DMS114 treated with DMSO at 0.1 percent for 48 hours (cell line): ENCODE measurements around the gene GNPTAB.

Experiments used
- DNase-seq: peaks from one replicate; lab custom pipeline; 2025; ENCODE audit not compliant: unreplicated experiment; lab: John Stamatoyannopoulos, UW

The GNPTAB gene

DNA sequence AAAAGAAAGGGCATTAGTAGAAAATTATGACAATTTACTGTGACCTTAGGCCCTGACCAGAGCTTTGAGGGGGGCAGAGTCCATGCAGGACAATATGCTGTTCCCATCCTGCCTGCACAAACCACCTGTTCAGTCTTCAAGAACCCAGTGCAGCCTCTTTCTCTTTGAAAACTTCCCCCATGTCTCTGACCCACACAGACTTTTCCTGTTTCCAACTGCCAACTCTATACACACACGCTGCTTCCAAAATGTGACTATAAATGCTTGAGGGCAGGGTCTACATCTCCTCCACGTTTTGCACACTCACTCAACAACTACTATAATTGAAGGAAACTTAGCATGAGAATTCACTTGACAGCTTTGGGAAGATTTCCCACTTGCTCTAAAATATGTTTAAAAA lies 54.9 kb downstream of the GNPTAB start:
- DNase-seq, result no peak

DNA sequence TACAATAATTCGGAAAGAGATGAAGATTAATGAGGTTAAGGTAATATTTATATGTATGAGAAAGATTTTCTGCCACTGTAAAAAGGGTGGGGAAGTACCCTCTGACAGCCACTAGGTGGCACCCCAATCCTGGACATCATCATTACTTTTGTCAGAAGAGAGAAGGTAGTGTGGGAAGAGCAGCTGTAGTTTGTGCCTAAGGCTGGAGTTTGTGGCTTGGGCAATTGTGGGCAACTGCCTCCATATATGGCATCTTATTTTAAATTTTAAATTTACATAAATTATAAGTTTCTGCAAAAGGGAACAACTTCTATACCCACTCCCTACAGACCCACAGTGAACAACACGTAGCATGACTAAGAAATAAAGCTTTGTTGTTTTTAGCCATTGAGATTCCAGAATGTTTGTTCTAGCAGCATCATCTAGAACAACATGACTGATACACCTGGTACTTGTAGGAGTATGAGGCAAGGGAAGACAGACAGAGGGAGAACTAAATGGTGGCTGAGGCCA lies 57.1 kb downstream of the GNPTAB start:
- DNase-seq, result peak; percentile 62

DNA sequence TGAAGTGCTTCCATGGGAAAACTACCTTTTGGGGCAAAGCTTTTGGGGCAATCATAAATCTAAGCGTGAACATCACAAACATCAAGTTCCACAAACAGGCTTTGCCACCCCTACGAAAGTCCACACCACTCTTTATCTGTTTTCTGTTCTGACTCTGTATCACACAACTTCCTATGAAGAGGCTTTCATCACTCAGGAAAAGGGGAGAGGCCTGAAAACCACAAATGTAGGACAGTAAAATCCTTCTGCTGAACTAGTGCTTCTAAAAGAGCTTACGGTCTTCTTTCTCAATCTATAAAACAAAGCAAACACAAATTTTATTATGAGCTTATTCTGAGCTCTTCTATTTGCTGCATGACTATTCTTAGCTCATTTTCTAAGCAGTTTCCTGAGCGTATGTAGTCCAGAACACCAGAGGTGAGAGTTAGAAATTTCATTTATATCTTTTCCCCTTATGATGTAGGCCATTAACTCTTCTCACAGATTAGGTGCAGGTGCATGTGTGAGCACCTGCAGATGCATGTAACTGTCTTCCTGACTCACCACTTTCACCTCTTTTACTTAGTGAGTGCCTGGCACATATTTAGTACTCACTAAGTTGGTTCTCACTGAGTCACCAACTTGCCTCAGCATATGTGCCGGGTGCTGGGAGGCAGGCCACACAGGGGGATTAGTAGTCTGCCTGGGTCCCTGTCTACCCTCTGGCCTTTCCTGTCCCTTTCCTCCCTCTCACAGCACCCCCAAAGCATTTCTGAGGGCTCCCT lies 58.6 kb downstream of the GNPTAB start:
- DNase-seq, result no peak

DNA sequence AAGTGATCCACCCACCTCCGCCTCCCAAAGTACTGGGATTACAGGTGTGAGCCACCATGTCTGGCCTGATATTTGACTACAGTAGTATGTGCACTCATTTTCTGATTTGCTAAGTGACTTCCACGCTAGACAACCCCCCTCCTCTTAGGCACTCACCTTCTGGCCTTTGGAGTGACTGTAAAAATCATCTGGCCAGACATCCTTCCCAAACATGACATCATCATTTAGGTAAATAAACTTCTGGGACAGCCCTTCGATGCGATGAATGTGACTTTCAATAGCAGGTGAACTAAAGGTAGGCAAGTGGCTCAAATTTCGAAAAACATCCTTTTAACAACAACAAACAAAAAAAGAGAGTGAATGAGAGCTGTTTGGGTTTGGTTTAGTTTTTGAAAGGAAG lies 60.9 kb downstream of the GNPTAB start:
- no peak for DNase-seq

DNA sequence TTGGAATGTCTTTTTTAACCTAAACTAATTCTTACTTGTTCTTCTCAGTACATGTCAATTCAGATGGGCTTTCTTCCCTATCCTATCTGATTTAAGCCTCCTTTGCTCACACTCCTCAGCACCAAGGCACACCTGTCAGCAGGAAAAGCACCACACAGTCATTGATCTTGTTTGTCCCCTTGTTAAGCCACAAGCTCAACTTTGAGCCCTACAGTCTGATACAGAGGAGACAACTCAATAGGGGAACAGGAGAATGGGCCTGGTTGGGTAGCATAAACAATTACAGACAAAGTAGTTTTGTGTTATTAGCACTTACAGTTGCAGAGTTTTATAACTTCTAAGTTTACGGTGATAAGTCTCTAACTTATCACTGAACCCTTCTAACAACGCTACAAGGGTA lies 62.0 kb downstream of the GNPTAB start:
- no peak for DNase-seq

DNA sequence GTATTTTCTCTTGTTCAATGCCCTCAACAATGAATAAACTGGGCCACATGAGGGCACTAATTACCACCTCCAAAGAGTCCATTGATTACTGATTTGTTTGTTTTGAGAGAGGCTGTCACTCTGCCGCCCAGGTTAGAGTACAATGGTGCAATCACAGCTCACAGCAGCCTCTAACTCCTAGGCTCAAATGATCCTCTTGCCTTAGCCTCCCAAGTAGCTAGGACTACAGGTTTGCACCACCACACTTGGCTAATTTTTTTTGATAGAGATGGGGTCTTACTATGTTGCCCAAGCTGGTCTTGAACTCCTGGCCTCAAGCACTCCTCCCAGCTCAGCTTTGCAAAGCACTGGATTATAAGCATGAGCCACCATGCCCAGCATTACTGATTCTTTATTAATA lies 63.2 kb downstream of the GNPTAB start:
- DNase-seq, result no peak

DNA sequence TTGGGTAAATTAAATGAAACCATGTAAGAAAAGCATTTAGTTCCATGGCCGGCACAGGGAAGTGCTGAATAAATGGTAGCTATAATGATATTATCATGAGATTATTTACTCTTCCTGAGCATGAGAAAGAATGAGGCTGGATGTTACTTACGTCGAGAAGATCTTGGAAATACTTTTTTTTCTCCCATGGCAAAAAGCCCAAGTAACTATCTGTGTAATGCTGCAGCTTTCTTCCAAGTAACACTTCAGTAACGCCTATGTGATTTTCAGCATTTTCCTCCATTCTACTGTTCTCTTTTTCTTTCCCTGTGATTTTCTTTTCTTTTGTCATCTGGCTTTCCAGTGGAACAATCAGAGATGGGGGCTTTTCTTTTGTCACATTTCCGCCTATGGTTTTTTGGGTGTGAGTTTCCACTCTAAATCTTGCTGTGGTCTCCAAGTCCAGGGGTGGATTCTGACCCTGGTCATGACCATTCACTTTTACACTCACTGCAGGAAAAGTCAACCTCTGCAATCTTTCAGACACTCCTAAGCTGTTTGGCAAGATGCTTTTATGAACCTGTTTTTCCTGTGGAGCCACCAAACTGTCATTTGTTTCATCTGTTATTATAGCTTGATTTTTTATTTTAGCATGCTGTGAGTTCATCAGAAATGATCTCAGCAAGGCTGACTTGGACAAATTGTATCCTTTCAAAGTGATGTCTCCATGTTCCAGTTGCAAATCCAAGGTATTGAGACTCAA lies 66.5 kb downstream of the GNPTAB start:
- DNase-seq, result no peak

DNA sequence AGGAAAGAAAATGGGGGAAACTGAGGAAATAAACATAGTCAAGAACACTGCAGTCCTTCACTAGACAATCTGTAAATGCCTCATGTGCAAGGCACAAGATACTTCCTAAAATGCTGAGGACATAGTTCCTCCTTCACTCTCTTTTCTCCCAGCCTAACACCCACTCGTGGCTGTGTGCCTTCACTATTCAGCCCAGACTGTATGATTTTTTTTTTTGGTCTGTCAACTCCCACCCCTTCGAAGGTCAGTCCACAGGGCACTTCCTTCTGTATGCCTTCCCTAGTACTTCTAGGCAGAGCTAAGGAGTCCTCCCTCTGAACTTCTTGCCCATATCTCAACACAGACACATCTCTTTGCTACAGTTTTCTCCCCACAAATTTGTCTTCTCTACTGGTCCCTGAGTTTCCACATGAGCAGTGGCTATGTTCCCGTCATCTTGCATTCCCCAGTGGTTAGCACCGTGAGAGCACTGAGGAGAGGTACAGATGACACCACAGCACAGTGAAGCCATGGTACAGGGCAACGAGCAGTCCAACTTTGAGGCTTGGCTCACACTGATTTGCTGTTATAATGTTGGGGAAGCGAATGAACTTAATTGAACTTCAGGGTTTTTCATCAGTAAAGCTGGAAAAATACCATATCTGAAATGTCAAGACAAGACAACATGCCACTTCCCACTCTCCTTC lies 67.4 kb downstream of the GNPTAB start:
- DNase-seq, result no peak

DNA sequence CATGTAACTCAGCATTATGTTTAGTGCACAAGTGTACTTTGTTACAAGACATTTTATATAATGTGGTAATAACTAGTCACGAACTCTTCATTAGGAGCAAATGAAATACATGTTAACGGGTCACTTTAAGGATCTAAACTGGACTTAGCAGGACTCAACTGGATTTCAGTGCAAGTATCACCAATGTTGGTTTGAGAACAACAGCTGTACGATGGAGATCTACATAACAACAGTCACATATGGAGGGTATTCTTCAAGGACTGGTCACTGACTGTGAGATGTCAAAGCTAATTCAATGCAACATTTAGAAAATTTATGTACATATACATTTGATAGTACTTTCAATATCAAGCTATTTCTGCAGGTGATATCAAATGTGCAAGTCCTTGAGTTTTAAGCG lies 69.0 kb downstream of the GNPTAB start:
- no peak for DNase-seq

DNA sequence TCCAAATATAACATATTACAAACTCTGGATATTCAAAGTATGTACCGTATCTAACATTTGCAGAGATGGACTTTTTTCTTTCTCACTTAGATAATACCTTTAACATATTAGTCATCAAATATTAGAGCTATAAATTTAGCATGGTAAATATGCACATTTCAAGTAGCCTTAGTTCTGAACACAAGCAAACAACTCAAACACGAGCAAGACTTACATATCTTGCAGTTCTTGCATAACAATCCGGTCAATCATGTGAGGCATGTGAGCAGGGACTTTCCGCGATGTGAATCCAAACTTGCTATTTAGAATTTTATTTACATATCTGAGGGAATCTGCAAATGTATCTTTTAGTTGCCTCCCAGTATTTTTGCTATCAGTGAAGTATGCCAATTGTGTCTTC lies 69.4 kb downstream of the GNPTAB start:
- no peak for DNase-seq

DNA sequence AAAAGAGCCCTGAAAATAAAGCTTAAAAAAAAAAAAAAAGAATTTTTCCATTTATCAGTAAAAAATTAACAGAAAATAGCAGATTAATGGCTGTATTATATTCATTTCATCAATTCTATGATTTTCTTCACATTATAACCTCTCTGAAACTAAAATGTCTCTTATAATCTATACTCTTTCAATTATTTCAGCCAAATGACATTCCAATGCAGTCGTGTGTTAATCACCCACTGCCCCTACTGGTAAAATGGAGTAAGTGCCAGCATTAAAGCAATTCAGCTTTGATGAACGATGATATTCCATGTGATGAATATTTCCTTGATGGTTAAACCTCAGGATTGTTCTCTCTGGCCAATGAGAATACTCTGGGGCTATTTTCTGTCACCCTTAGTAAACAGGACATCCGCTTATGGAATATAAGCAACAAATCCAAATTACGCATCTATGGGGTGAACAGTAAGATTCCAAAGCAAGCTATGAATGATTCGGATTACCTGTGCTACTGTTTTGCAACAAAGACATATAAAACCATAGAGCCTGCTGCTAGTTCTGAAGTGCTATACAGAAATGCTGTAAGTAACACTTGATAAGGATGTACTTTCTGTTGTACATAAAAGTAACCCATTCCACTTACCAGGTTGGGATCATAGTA lies 71.2 kb downstream of the GNPTAB start:
- DNase-seq, result peak; percentile 15

DNA sequence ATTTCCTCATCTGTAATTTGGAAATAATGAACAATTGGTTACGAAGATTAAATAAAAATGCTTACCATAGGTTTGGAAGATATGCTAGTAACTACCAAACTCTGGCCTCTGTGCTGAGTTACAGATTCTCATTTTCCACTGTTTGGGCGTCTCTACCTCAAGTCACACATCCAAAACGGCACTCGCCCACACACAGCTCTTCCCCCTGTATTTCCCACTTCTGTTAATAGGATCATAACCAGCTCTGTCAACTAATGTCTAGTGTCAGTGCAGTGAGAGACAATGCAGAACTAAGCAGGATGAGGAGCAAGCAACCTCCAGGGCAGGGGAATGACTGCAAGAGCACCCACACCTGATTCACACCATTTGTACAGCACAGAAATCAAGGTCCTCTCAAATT lies 80.6 kb downstream of the GNPTAB start:
- DNase-seq, result no peak

DNA sequence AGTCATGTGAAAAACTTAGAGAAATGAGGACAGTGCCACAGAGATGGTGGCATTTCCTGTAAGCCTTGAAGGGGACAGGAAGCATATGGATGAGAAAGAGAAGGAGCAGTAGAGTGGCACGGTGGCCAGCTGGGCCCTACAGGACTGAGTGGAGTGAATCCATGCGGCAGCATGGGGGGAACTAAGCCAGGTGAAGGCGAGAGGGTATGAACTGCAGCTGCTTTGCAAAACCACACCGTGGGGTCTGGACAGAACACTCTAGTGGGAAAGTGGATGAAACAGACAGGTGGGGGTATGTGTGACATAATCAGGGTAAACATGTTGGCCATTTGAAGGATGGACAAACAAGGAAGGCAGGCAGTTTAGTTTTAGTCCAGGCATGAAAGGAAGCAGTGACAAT lies 81.1 kb downstream of the GNPTAB start:
- DNase-seq, result no peak

DNA sequence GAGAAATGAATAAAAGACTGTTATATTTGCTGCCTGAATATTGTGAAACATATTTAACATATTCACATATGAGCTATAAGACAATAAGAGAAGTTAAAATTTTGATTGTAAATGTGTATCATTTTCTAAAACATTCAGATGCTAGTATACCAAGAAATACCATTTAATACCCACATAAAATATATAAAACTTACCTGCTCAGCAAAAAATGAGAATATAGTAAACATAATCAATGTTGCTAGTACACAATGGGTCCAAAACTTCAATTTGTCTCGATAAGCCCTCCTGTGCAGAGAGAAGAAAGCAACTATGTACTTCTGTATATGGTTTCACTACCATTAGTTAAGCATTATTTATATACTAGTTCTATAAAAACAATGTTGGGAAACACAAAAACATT lies 81.9 kb downstream of the GNPTAB start:
- no peak for DNase-seq

DNA sequence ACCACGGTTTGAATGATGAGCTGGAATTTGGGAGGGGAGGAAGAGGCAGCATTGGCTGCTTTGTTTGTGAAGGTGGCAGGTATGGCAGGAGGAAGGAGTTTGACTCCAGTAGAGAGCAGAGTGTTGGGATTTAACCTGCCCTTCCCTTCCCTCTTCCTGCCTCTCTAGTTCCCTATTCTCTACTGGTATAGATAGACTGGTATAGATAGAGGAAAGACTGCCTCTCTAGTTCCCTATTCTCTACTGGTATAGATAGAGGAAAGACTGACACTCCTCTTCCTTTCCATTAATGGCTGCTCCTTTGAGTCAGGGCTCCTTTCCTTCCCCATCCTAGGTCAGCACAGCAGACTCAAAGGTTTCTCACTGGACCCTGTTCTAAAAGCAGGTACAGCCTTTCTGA lies 83.1 kb downstream of the GNPTAB start:
- DNase-seq, result no peak

DNA sequence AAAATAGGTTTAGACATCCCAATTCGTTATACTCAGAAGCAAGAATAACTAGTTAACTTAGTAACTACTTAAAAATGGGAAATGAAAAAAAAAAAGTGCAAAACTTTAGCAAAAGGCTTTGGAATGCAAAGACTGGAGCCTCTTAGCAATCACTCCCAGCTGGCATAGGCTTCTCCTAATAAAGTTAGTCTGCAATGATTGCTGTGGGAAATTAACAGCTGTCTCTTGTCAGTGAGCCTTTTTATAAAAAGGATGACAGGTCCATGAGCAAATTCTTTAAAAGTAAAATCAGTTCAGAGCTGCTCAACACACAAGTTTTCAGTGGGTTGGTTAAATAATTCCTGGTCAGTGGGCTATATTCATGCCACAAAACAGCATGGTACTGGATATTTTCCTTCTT lies 84.1 kb downstream of the GNPTAB start:
- DNase-seq, result no peak

DNA sequence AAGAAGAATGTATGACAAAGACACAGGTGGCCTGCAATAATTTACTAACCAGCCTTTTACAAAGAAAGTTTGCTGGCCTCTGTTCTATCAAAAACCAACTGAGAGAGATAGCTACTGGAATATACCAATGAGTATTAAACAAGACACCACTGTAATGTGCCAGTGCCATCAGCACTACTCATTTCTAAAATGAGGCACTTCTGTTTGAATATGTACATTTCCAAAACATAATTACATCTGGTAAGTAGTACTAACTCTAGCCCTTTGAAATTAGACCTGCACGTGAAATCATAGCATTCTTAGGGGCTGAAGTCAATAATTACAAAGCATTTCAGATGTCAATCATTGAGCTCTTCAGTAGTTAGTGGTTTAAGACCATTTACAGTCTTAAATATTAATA lies 84.6 kb downstream of the GNPTAB start:
- no peak for DNase-seq

DNA sequence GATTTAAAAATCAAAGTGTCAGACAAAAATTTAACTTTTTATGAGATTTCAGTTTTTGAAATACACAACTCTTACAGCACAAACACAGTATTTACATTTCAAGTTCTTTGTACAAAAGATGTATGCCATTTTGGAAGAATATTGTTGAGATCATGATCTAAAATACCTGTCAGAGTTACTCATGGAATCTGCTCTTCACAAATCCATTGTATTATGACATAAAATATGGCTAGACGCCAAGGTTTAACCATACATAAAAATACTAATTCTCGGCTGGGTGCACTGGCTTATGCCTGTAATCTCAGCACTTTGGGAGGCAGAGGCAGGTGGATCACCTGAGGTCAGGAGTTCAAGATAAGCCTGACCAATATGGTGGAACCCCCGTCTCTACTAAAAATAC lies 85.3 kb downstream of the GNPTAB start:
- DNase-seq, result no peak

DNA sequence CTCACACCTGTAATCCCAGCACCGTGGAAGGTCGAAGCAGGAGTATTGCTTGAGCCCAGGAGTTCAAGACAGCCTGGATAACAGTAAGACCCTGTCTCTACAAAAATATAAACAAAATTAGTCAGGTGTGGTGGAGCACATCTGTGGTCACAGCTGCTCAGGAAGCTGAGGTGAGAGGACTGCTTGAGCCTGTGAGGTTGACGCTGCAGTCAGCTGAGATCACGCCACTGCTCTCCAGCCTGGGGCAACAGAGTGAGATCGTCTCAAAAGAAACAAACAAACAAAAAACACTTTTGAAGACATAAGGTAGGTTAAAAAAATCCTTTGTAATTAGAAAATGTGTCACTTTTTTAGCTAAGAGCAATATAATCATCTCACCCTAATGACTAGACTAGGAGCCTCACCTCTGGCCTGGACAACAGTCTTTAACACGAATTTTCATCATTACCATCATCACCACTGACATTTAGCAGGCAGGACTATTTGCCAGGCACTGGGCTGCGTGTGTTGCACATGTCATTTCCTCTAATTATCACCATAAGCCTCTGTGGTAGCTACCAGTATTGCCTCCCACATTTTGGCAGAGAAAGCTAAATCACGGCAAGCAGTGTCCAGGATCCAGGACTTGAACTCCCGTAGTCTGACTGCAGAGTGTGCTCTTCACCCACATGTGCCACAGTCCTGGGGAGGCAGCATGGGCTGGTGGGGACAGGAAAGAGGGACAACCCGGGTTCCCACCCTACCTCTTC lies 86.9 kb downstream of the GNPTAB start:
- no peak for DNase-seq

DNA sequence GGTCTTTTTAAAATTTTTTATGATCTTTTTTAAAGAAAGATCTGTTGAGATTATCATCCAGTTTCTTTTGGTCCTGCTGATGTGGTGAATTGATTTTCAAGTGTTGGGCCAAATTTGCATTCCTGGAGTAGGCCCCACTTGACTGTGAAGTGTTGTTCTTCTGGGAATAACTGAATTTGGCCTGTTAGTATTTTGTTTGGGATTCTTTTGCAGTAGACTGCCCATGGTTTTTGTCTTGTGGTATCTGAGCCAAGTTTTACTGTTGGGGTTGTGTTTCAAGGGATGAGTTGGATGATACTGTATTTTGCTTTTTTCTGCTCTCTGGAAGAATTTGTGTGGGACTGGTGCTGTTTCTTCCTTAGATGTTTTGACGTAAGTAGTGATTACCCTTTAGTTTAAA lies 87.5 kb downstream of the GNPTAB start:
- no peak for DNase-seq

DNA sequence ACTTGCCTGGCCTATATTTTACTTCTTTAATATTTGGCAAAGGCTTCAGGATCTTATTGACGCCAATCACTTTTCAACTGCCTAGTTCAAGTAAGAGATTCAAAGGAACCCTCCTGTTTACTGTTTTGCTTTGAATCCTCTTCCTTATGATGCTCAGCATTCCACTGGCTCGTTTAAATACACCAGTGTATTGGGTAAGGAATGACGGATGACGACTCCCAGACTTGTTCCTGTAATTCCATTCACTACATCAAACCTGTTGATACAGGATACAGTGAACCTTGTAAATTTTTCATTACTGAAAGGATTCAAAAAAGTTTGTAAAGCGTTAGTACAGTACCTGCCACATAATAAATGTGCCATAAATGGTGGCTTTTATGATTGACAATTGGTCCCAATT lies 89.8 kb downstream of the GNPTAB start:
- no peak for DNase-seq
